ENCODE results near the gene C17orf107. TPM values are rescaled to one million over a fixed set of nuclear protein-coding genes. Genes with fewer than 3 reads are reported as not detected.
A peak's percentile ranks its signal among the peaks of the same experiment; 100 is the strongest.

C17orf107 gene
- total RNA-seq, 1 donor from 2014 or later: 3.7 TPM

DNA sequence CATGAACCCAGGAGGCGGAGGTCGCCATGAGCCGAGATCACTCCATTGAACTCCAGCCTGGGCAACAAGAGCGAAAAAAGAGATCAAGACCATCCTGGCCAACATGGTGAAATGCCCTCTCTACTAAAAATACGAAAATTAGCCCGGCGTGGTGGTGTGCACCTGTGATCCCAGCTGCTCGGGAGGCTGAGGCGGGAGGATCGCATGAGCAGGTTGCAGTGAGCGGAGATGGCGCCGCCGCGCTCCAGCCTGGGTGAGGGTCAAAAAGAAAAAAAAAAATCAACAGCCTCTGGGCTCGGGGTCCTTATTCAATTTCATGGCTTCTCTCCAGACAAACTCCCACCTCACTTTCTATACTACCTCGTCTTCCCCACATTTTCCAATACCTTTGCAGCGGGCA is 29.5 kb downstream of the C17orf107 start:
- Mint-ChIP-seq H3K4me1 (ENCODE audit: low read depth) (peaks cover 3% of the 10 kb centered on the region), H3K9me3 (ENCODE audit: low read depth) (no peaks in the 10 kb centered on the region), H3K4me3 (ENCODE audit: low read depth) (no peak overlapping the region), H3K36me3 (ENCODE audit: insufficient read depth) (no peaks in the 10 kb centered on the region), H3K27me3 (no peaks in the 10 kb centered on the region), H3K27ac (no peak overlapping the region)
- DNase-seq (ENCODE audit: low spot score, unreplicated experiment): no peak
- TF ChIP-seq, protein P1, sequence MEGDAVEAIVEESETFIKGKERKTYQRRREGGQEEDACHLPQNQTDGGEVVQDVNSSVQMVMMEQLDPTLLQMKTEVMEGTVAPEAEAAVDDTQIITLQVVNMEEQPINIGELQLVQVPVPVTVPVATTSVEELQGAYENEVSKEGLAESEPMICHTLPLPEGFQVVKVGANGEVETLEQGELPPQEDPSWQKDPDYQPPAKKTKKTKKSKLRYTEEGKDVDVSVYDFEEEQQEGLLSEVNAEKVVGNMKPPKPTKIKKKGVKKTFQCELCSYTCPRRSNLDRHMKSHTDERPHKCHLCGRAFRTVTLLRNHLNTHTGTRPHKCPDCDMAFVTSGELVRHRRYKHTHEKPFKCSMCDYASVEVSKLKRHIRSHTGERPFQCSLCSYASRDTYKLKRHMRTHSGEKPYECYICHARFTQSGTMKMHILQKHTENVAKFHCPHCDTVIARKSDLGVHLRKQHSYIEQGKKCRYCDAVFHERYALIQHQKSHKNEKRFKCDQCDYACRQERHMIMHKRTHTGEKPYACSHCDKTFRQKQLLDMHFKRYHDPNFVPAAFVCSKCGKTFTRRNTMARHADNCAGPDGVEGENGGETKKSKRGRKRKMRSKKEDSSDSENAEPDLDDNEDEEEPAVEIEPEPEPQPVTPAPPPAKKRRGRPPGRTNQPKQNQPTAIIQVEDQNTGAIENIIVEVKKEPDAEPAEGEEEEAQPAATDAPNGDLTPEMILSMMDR (IDR thresholded peaks at IDR 0.05; ENCODE audit: unreplicated experiment): no peak

GRCh38 chr17:4931963-4932362 is 32.6 kb downstream of the C17orf107 start, which contains the start of gene GP1BA:
Gene GP1BA, plus strand, starts transcription at chr17:4932277. Its CDS starts 328 bp downstream, at chr17:4932605.
- H3K9me3 Mint-ChIP-seq (ENCODE audit: low read depth): no peaks in the 10 kb centered on the region
- no peaks in the 10 kb centered on the region for H3K4me1 Mint-ChIP-seq (ENCODE audit: low read depth)
- no peaks in the 10 kb centered on the region for H3K27me3 Mint-ChIP-seq
- TF ChIP-seq, protein P1 (IDR thresholded peaks at IDR 0.05; ENCODE audit: unreplicated experiment): no peak
- no peak for DNase-seq (ENCODE audit: low spot score, unreplicated experiment)
- no peaks in the 10 kb centered on the region for H3K36me3 Mint-ChIP-seq (ENCODE audit: insufficient read depth)
- H3K27ac Mint-ChIP-seq: no peak within 1 kb of the TSS
- H3K4me3 Mint-ChIP-seq (ENCODE audit: low read depth): no peak within 1 kb of the TSS

GRCh38 chr17:4932756-4933155 is 33.4 kb downstream of the C17orf107 start:
- DNase-seq (ENCODE audit: low spot score, unreplicated experiment): no peak
- H3K27me3 Mint-ChIP-seq: no peaks in the 10 kb centered on the region
- TF ChIP-seq, protein P1 (IDR thresholded peaks at IDR 0.05; ENCODE audit: unreplicated experiment): no peak
- no peaks in the 10 kb centered on the region for H3K9me3 Mint-ChIP-seq (ENCODE audit: low read depth)
- no peaks in the 10 kb centered on the region for H3K4me1 Mint-ChIP-seq (ENCODE audit: low read depth)
- no peak overlapping the region for H3K4me3 Mint-ChIP-seq (ENCODE audit: low read depth)
- H3K36me3 Mint-ChIP-seq (ENCODE audit: insufficient read depth): peaks cover 3% of the 10 kb centered on the region
- no peak overlapping the region for H3K27ac Mint-ChIP-seq

DNA sequence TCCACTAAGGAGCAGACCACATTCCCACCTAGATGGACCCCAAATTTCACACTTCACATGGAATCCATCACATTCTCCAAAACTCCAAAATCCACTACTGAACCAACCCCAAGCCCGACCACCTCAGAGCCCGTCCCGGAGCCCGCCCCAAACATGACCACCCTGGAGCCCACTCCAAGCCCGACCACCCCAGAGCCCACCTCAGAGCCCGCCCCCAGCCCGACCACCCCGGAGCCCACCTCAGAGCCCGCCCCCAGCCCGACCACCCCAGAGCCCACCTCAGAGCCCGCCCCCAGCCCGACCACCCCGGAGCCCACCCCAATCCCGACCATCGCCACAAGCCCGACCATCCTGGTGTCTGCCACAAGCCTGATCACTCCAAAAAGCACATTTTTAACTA is 34.3 kb downstream of the C17orf107 start:
- Mint-ChIP-seq H3K9me3 (ENCODE audit: low read depth) (no peaks in the 10 kb centered on the region), H3K4me1 (ENCODE audit: low read depth) (peaks cover 4% of the 10 kb centered on the region), H3K27me3 (no peaks in the 10 kb centered on the region), H3K4me3 (ENCODE audit: low read depth) (no peak overlapping the region), H3K27ac (no peak overlapping the region), H3K36me3 (ENCODE audit: insufficient read depth) (peaks cover 4% of the 10 kb centered on the region)
- TF ChIP-seq, protein P1 (IDR thresholded peaks at IDR 0.05; ENCODE audit: unreplicated experiment): no peak
- DNase-seq (ENCODE audit: low spot score, unreplicated experiment): no peak

GRCh38 chr17:4934173-4934979 is 35.0 kb downstream of the C17orf107 start:
- no peak overlapping the region for H3K4me3 Mint-ChIP-seq (ENCODE audit: low read depth)
- TF ChIP-seq, protein P1 (IDR thresholded peaks at IDR 0.05; ENCODE audit: unreplicated experiment): peak; percentile 38
- H3K27ac Mint-ChIP-seq: peak overlapping the region; percentile 81
- DNase-seq (ENCODE audit: low spot score, unreplicated experiment): no peak
- peaks cover 9% of the 10 kb centered on the region for H3K4me1 Mint-ChIP-seq (ENCODE audit: low read depth)
- H3K27me3 Mint-ChIP-seq: no peaks in the 10 kb centered on the region
- H3K36me3 Mint-ChIP-seq (ENCODE audit: insufficient read depth): peaks cover 4% of the 10 kb centered on the region
- H3K9me3 Mint-ChIP-seq (ENCODE audit: low read depth): no peaks in the 10 kb centered on the region

Data from progenitor cell of endocrine pancreas (in vitro differentiated cells).